GM04503 (cell line): ENCODE measurements around the gene OSGEPL1.
"Not testable (repeated sequence)": the region's sequence is repeated elsewhere in the genome, so short reads cannot be mapped to it uniquely, and the experiment has no call there.

Experiments
- DNase-seq: peaks from one replicate; pipeline ENCODE4 v3.0.0-alpha.2; 2012; ENCODE audit warnings: low read depth

The OSGEPL1 gene

DNA sequence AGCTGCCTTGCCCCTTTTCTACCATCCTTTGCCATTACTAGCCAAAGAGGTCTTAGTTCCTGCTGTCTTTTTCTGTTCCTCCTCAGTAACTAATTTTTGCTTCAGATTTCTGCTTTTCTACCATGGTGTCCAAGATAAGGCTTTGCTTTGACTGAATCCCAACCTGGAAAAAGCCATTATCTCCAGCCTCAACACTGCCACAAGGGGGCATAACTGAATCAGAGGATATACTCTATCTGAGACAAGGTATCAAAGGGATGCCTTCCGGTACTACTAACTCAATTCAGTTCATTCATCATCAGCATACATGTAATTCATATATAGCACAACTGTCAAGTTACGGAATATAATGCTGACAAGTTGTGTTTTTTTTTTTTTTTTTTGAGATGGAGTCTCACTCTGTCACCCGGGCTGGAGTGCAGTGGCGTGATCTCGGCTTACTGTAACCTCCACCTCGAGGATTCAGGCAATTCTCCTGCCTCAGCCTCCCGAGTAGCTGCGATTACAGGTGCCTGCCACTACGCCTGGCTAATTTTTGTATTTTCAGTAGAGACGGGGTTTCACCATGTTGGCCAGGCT lies 11.4 kb downstream of the OSGEPL1 start:
- DNase-seq, result no peak

DNA sequence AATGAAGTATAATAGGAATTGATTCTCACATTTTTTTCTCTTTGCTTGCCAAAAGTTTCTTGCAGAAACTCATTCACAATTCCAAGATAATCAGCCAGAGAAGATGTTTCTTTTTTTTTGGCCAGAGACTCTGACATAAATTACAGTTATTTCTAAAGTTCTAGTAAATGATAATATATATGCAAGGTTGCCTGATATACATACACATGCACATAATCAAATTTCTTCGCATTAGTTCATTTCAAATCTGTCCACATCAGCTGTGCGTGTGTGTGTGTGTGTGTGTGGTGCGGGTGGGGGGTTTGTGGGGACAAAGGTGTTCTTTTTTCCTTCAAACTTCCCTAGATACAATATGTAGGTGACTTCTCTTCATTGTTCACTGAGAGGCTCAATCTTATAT lies 33.2 kb downstream of the OSGEPL1 start:
- DNase-seq, result no peak

DNA sequence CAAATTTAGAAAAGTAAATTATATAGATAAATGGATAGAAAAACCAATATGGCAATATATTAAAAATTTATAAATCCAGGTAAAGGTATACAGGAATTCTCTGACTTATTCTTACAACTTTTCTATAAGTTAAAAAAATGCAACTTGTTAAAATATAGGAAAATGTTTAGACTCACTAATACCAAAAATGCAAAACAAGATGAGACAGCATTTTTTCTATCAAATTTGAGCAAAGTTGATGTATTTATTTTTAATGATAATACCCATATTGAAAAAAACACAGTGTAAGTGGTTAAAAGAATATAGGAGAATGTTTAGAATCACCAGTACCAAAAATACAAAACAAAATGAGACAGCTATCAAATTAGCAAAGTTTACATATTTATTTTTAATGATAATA lies 35.7 kb downstream of the OSGEPL1 start:
- no peak for DNase-seq

DNA sequence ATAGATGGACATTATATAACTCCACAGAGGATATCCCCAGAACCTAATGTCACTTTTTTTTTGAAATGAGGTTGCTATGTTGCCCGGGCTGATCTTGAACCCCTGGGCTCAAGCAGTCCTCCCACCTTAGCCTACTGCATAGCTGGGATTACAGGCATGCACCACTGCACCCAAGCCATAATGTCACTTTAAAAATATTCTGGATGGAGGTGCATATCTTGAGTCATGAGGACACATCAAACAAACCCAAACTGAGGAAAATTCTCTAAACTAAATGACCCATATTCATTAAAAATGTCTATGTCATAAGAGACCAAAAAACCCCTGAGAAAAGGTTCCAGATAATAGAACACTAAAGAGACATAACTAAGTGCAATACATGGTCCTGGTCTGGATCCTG lies 36.3 kb downstream of the OSGEPL1 start:
- DNase-seq, result no peak

DNA sequence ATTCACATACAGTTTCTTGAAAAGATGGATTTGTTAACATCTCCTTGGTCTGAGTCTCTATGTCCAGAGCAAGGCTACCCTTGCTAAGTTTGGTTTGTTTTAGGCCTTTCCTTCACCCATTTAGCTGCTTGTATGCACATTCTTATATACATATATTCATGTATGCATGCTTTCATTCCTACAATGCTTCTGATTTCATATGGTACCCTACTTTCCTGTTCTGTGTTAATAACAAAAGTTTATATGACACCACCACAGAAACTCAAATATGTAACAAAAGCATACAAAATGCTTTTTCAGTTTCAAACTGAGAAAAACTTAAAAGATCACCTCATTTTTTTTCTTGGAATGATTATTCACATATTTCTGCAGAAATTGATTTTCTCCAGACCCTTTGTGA lies 39.4 kb downstream of the OSGEPL1 start:
- DNase-seq, result no peak

DNA sequence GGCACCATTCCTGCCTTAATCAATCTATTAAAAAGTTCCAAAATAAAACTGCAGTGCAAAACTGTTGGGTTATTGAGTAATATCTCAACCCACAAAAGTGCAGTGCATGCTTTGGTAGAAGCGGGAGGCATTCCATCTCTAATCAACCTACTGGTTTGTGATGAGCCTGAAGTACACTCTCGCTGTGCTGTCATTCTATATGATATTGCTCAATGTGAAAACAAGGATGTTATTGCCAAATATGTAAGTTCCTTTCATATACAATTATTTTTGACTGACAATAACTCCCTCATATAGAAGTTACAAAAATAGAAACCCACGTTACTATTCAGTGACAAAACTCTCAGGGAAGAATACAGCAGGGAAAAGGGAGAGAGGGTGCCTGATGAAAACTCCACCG lies 43.0 kb downstream of the OSGEPL1 start:
- no peak for DNase-seq

DNA sequence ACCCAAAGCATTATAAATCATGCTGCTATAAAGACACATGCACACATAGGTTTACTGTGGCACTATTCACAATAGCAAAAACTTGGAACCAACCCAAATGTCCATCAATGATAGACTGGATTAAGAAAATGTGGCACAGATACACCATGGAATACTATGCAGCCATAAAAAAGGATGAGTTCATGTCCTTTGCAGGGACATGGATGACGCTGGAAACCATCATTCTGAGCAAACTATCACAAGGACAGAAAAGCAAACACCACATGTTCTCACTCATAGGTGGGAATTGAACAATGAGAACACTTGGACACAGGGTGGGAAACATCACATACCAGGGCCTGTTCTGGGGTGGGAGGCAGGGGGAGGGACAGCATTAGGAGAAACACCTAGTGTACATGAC lies 45.0 kb downstream of the OSGEPL1 start:
- not testable (repeated sequence) for DNase-seq

DNA sequence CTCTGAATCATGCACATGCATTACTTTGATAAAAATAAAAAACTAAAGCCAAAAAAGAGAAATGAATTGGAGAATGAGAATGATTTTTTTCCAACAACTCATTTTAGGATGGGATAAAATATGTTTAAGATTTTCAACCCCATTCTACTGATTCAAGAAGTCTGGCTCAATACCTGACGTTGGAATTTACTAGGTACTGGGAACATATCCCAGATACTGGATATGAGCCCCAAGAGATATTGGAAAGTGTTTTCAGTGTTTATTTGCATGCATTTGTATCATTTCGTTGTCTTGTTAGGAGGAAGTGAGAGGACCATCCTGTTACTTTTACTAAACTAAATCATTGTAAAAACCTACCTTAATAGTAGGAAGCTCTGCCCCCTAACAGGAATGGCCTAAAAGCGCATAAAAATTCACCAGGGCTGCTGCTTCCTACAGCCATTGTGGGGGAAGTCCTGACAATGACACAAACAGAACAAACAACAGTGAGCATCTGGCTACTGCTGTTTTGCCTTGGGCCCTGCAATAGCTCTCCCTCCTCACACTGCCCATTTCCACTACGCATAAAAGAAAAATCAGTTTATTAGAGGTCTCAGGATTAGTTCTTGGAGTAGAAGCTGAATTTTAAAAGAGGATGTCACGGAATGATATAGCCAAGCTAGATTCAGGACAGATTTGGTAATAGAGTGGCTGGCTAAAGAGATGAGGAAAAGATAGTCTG lies 52.9 kb downstream of the OSGEPL1 start:
- DNase-seq, result no peak

DNA sequence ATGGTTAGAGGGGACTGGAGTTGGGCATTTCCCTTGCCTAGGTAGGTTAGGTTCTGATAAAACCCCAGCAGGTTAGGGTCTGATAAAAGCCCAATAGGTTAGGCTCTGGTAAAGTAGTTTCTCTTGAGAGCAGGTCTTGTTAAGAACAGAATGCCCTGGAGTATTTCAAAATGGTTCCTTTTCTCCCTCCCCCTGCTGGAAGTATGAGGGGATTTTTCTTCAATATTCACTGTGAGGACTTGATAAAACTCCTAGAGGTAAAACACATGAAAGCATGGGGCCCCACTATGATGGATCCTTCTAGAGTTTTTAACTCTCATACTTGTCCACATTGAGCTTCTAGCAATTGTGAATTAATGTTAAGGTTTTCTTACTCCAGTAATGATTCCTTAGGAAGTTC lies 60.5 kb downstream of the OSGEPL1 start:
- no peak for DNase-seq

DNA sequence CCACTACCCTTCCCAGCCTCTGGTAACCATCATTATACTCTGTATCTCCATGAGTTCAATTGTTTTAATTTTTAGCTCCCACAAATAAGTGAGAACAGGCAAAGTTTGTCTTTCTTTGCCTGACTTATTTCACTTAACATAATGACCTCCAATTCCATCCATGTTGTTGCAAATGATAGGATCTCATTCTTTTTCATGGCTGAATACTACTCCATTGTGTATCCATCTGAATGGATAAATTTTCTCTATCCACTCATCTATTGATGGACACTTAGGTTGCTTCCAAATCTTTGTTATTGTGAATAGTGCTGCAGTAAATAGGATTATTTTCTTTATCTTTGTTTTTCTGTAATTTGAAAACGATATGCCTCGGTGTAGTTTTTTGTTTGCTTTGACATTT lies 61.9 kb downstream of the OSGEPL1 start:
- DNase-seq, result no peak

DNA sequence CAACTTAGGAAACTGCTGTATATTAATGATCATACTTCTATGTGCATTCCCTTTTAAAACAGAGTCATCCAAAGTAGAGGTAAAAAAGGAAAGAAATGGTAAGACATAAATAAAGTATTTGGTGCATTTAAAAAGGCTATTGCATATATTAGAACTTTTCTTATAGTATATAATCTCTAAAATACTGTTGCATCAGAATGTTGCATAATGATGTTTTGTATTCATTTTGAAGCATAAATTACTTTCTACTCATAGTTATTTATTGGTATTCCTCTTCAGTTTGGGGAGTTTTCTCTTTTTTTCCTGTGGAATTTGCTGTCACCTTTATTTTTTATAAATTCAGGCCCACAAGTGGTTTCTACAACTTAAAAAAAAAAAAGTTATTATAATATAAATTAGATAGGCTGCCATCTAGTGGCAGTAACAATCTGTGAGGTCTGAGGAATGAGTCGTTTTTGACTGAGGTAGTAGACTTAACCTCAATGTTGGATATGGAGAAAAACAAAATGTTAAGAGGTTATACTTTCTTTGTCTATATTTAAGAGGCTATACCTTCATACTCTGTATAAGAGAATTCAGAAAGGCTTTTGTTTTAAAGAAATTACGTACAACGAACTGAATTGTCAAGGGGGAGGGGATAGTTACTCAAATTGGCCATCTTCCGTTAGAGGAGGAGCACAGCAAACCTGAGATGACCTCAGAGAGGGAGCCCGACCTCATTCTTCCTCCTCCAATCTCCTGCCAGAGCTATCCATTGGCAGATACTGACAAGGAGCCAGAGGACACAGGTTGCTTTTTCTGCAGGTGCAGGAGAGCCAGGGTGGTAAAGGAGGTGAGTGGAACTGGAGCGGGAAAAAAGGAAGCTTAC lies 64.3 kb downstream of the OSGEPL1 start:
- DNase-seq, result no peak
